Coronary artery (tissue), 2 donors: ENCODE results near the gene RELCH.

Source experiments
- DNase-seq: peaks from one replicate; pipeline ENCODE4 v3.0.0-alpha.2; 2017; ENCODE audit warnings: low spot score
- H3K27ac ChIP-seq, 2 donors: fragments of 200-600 bp; sonication (generic); one replicate each; pipeline ENCODE4 v1.5.1; 2016 to 2019
- H3K4me3 ChIP-seq: fragments of 200-600 bp; sonication (generic); 2 replicates; pipeline ENCODE4 v1.5.1; 2016; ENCODE audit warnings: mild to moderate bottlenecking, moderate library complexity
- CTCF ChIP-seq: fragments of 200-600 bp; sonication (generic); IDR thresholded peaks from one replicate; pipeline ENCODE4 v1.5.1; 2019; ENCODE audit warnings: antibody characterized with exemption

The RELCH gene

GRCh38 chr18:62249478-62250097 lies 62.5 kb downstream of the RELCH start:
- no peak for DNase-seq
- H3K27ac ChIP-seq, result no peak overlapping the region
- H3K4me3 ChIP-seq, result no peak overlapping the region
- TF ChIP-seq CTCF, result peak; percentile 37

GRCh38 chr18:62250475-62250874 lies 63.4 kb downstream of the RELCH start:
- no peak for DNase-seq
- no peak for TF ChIP-seq CTCF
- H3K27ac ChIP-seq, result no peak overlapping the region
- H3K4me3 ChIP-seq, result no peak overlapping the region

- TF ChIP-seq CTCF, result no peak
- no peak overlapping the region for H3K4me3 ChIP-seq
- H3K27ac ChIP-seq, result no peak overlapping the region
- DNase-seq, result no peak
These were observed 71.0 kb downstream of the RELCH start for GRCh38 chr18:62258093-62258492.

- DNase-seq, result no peak
- no peak overlapping the region for H3K27ac ChIP-seq
- no peak overlapping the region for H3K4me3 ChIP-seq
- no peak for TF ChIP-seq CTCF
These were observed 71.6 kb downstream of the RELCH start for GRCh38 chr18:62258616-62259015.

GRCh38 chr18:62262061-62262460 lies 75.0 kb downstream of the RELCH start:
- TF ChIP-seq CTCF, result no peak
- Histone ChIP-seq H3K4me3 (no peak overlapping the region), H3K27ac (no peak overlapping the region)
- no peak for DNase-seq

- TF ChIP-seq CTCF, result no peak
- DNase-seq, result no peak
- H3K4me3 ChIP-seq, result no peak overlapping the region
- H3K27ac ChIP-seq, result no peak overlapping the region
These were observed 77.9 kb downstream of the RELCH start for GRCh38 chr18:62264984-62265383.

GRCh38 chr18:62277045-62277444 lies 90.0 kb downstream of the RELCH start:
- Histone ChIP-seq H3K4me3 (no peak overlapping the region), H3K27ac (no peak overlapping the region)
- no peak for DNase-seq
- TF ChIP-seq CTCF, result no peak
